H1 (cell line): Measurements from ENCODE around the gene STAP2. TPM values are rescaled to one million over a fixed set of nuclear protein-coding genes. Genes with fewer than 3 reads are reported as not detected.

Experiments
- CTCF ChIA-PET: fragments of 300-600 bp; sonication (Branson Sonifier 250); formaldehyde crosslinking; loops from one replicate; lab custom pipeline; 2021; ENCODE audit not compliant: partially characterized antibody; lab: Charles Lee
- POLR2A ChIA-PET: fragments of 300-600 bp; sonication (Branson Sonifier 250); formaldehyde crosslinking; loops from one replicate; lab custom pipeline; 2021; ENCODE audit warnings: inconsistent platforms; ENCODE audit not compliant: partially characterized antibody; lab: Charles Lee
- DNase-seq, 2 experiments: peaks; one replicate each; pipeline versions ENCODE4 v3.0.0 to v3.0.0-alpha.2; 2010 to 2022; ENCODE audit warnings: low spot score in 2 of 2, low read depth in 1 of 2, mixed read lengths in 1 of 2
- FAIRE-seq: peaks from 2 replicates; lab custom pipeline; 2011; peaks lifted over from hg19 to GRCh38; lab: Jason Lieb, UNC
- H2AFZ ChIP-seq: 2 replicates; pipeline ENCODE4 v1.8.1; 2012; ENCODE audit warnings: low read length, inconsistent platforms
- H2AK5ac ChIP-seq: 2 replicates; pipeline ENCODE4 v1.6.1; 2013; ENCODE audit warnings: low read depth, low read length
- H2BK120ac ChIP-seq: replicated peaks from 2 replicates; pipeline ENCODE3; 2013; ENCODE audit warnings: low read depth, low read length, inconsistent platforms
- H2BK12ac ChIP-seq: 2 replicates; pipeline ENCODE4 v1.6.1; 2013; ENCODE audit warnings: low read depth, low read length
- H2BK15ac ChIP-seq: 2 replicates; pipeline ENCODE4 v1.6.1; 2013; ENCODE audit warnings: low read length
- H2BK20ac ChIP-seq: 2 replicates; pipeline ENCODE4 v1.6.1; 2013; ENCODE audit warnings: low read length
- H2BK5ac ChIP-seq: 2 replicates; pipeline ENCODE4 v1.6.1; 2013; ENCODE audit warnings: low read depth, low read length
- H3K14ac ChIP-seq: 2 replicates; pipeline ENCODE4 v1.6.1; 2013; ENCODE audit warnings: inconsistent platforms; ENCODE audit not compliant: insufficient read length
- H3K18ac ChIP-seq: 2 replicates; pipeline ENCODE4 v1.6.1; 2013; ENCODE audit warnings: low read length; ENCODE audit errors: extremely low read depth
- H3K23ac ChIP-seq: 2 replicates; pipeline ENCODE4 v1.6.1; 2013; ENCODE audit warnings: inconsistent platforms; ENCODE audit not compliant: insufficient read length
- H3K23me2 ChIP-seq: 2 replicates; pipeline ENCODE4 v1.6.1; 2013; ENCODE audit warnings: low read depth, low read length
- H3K27ac ChIP-seq: 2 replicates; pipeline ENCODE4 v1.6.1; 2011; ENCODE audit warnings: low read depth, low read length, inconsistent platforms
- H3K27me3 ChIP-seq, 4 experiments: replicated peaks in 1 of 4; 1 replicate in 1 of 4; 2 replicates in 3 of 4; pipeline versions ENCODE4 v1.6.1 to v1.8.1; 2011 to 2013; ENCODE audit warnings: low read length in 3 of 4, mild to moderate bottlenecking in 3 of 4, inconsistent platforms in 2 of 4, mixed read lengths in 2 of 4, moderate library complexity in 1 of 4; ENCODE audit not compliant: control insufficient read depth in 3 of 4, insufficient read depth in 3 of 4; ENCODE audit errors: extremely low read depth in 1 of 4
- H3K36me3 ChIP-seq, 4 experiments: 2 replicates each; pipeline versions ENCODE4 v1.6.1 to v1.8.1; 2011 to 2013; ENCODE audit warnings: mild to moderate bottlenecking in 4 of 4, low read length in 3 of 4, moderate library complexity in 2 of 4, control low read depth in 1 of 4, inconsistent platforms in 1 of 4; ENCODE audit not compliant: insufficient read depth in 4 of 4, control insufficient read depth in 2 of 4
- H3K4ac ChIP-seq: replicated peaks from 2 replicates; pipeline ENCODE3; 2013; ENCODE audit warnings: low read length, low read depth, mixed read lengths, inconsistent platforms; ENCODE audit not compliant: insufficient read length
- H3K4me1 ChIP-seq, 4 experiments: replicated peaks in 1 of 4; 1 replicate in 1 of 4; 2 replicates in 3 of 4; pipeline versions ENCODE4 v1.6.1 to v1.8.1; 2011 to 2013; ENCODE audit warnings: low read length in 3 of 4, inconsistent platforms in 2 of 4, mixed read lengths in 1 of 4; ENCODE audit not compliant: insufficient read depth in 4 of 4, control insufficient read depth in 3 of 4
- H3K4me2 ChIP-seq, 2 experiments: 2 replicates each; pipeline versions ENCODE4 v1.6.1 to v1.8.1; 2011 to 2013; ENCODE audit warnings: low read depth in 2 of 2, low read length in 2 of 2, control low read depth in 1 of 2, inconsistent platforms in 1 of 2, mild to moderate bottlenecking in 1 of 2; ENCODE audit not compliant: insufficient read depth in 1 of 2
- H3K4me3 ChIP-seq, 4 experiments: fragments of 200-600, 300-600 bp in 1 of 4; sonication (generic), shearing (Covaris generic), sonication (Bioruptor Twin) in 1 of 4; 2 replicates each; pipeline versions ENCODE4 v1.5.1 to v1.8.1; 2011 to 2016; ENCODE audit warnings: low read length in 4 of 4, low read depth in 3 of 4, control low read depth in 2 of 4, inconsistent platforms in 2 of 4, mild to moderate bottlenecking in 2 of 4, mixed read lengths in 1 of 4, moderate library complexity in 1 of 4; ENCODE audit not compliant: insufficient read depth in 2 of 4; ENCODE audit errors: extremely low read depth in 1 of 4
- H3K56ac ChIP-seq: replicated peaks from 2 replicates; pipeline ENCODE3; 2013; ENCODE audit warnings: low read depth, mild to moderate bottlenecking, mixed read lengths, low read length, inconsistent platforms; ENCODE audit not compliant: insufficient read length
- H3K79me1 ChIP-seq: 2 replicates; pipeline ENCODE4 v1.6.1; 2013; ENCODE audit warnings: low read depth, low read length, control low read depth
- H3K79me2 ChIP-seq, 2 experiments: 2 replicates each; pipeline versions ENCODE4 v1.6.1 to v1.8.1; 2012 to 2013; ENCODE audit warnings: low read length in 2 of 2, mild to moderate bottlenecking in 2 of 2, inconsistent platforms in 1 of 2; ENCODE audit not compliant: insufficient read depth in 2 of 2, control insufficient read depth in 1 of 2
- H3K9ac ChIP-seq, 4 experiments: replicated peaks in 1 of 4; 1 replicate in 1 of 4; 2 replicates in 3 of 4; pipeline versions ENCODE4 v1.6.1 to v1.8.1; 2011 to 2013; ENCODE audit warnings: low read depth in 3 of 4, low read length in 3 of 4, control low read depth in 2 of 4, mild to moderate bottlenecking in 2 of 4, moderate library complexity in 2 of 4, inconsistent platforms in 1 of 4; ENCODE audit errors: extremely low read depth in 1 of 4
- H3K9me3 ChIP-seq, 2 experiments: 2 replicates each; pipeline versions ENCODE4 v1.6.1 to v1.8.1; 2012 to 2013; ENCODE audit warnings: mild to moderate bottlenecking in 2 of 2, moderate library complexity in 2 of 2, control low read depth in 1 of 2, inconsistent platforms in 1 of 2, low read depth in 1 of 2, low read length in 1 of 2, mixed read lengths in 1 of 2; ENCODE audit not compliant: insufficient read depth in 2 of 2
- H4K20me1 ChIP-seq, 2 experiments: replicated peaks in 1 of 2; 2 replicates each; pipeline versions ENCODE3 to v1.8.1; 2011 to 2013; ENCODE audit warnings: inconsistent platforms in 2 of 2, low read length in 2 of 2, mild to moderate bottlenecking in 1 of 2; ENCODE audit not compliant: insufficient read depth in 2 of 2, control insufficient read depth in 1 of 2
- H4K5ac ChIP-seq: 2 replicates; pipeline ENCODE4 v1.6.1; 2013; ENCODE audit warnings: low read length, low read depth, mixed read lengths, inconsistent platforms; ENCODE audit not compliant: insufficient read length
- H4K8ac ChIP-seq: 2 replicates; pipeline ENCODE4 v1.8.0; 2013; ENCODE audit warnings: mild to moderate bottlenecking, moderate library complexity, low read length, inconsistent platforms; ENCODE audit not compliant: insufficient read depth; ENCODE audit errors: extremely low read depth
- H4K91ac ChIP-seq: replicated peaks from 2 replicates; pipeline ENCODE3; 2013; ENCODE audit warnings: low read length, mixed read lengths, inconsistent platforms; ENCODE audit not compliant: insufficient read length
- NANOG ChIP-seq: IDR thresholded peaks from 2 replicates; pipeline ENCODE4 v1.6.1; 2011; ENCODE audit warnings: low read length, low read depth, mild to moderate bottlenecking, inconsistent platforms; ENCODE audit not compliant: insufficient read depth, poor library complexity, severe bottlenecking
- POLR2A ChIP-seq, 2 experiments: IDR thresholded peaks; 1 replicate in 1 of 2; 2 replicates in 1 of 2; pipeline ENCODE4 v1.6.1; 2011; ENCODE audit warnings: low read depth in 2 of 2, low read length in 2 of 2, mild to moderate bottlenecking in 2 of 2; ENCODE audit errors: control extremely low read depth in 1 of 2
- POLR2AphosphoS5 ChIP-seq: IDR thresholded peaks from 2 replicates; pipeline ENCODE4 v1.6.1; 2011; ENCODE audit warnings: low read depth, low read length
- WGBS, 2 experiments: shearing (Covaris generic) in 1 of 2; methylation state at CpG; one replicate each; pipeline versions ENCODE4 v1.1.6 to v1.1.7; 2013 to 2015; ENCODE audit warnings: low lambda C conversion rate in 2 of 2, mixed read lengths in 2 of 2, inconsistent platforms in 1 of 2, low coverage in 1 of 2, missing lambda C conversion rate in 1 of 2; ENCODE audit not compliant: insufficient replicate concordance in 2 of 2, insufficient coverage in 1 of 2, insufficient read length in 1 of 2; ENCODE audit errors: extremely low coverage in 1 of 2, missing lambda C conversion rate in 1 of 2; 5-methylcytosine and 5-hydroxymethylcytosine counted together
- polyA plus RNA-seq, 7 experiments: library from polyadenylated mRNA; depleted of rRNA in 3 of 7; stranded (reverse) in 5 of 7; unstranded in 2 of 7; fragments of >200 nt in 5 of 7; fragments of 200-250 nt in 2 of 7; gene quantifications; 1 replicate in 5 of 7; 2 replicates in 1 of 7; 4 replicates in 1 of 7; pipeline versions ENCODE4 v1.2.1 to v1.2.3, GENCODE V29; 2011 to 2013; ENCODE audit warnings: missing spikeins in 2 of 7, mixed read lengths in 2 of 7
- total RNA-seq: library from RNA; stranded (reverse); fragmentation: NEBNext Ultra II Directional; extraction: Animal tissue kit (Norgen Biotek cat#: 25700); gene quantifications from 2 replicates; pipeline ENCODE4 v1.2.1, GENCODE V29; 2021

Gene STAP2
- total and polyA plus RNA-seq, 2 of the 8 experiments (the other 6 are each of a cell fraction or from before 2014, with no cell fraction given): 15.3 to 37.3 TPM

DNA sequence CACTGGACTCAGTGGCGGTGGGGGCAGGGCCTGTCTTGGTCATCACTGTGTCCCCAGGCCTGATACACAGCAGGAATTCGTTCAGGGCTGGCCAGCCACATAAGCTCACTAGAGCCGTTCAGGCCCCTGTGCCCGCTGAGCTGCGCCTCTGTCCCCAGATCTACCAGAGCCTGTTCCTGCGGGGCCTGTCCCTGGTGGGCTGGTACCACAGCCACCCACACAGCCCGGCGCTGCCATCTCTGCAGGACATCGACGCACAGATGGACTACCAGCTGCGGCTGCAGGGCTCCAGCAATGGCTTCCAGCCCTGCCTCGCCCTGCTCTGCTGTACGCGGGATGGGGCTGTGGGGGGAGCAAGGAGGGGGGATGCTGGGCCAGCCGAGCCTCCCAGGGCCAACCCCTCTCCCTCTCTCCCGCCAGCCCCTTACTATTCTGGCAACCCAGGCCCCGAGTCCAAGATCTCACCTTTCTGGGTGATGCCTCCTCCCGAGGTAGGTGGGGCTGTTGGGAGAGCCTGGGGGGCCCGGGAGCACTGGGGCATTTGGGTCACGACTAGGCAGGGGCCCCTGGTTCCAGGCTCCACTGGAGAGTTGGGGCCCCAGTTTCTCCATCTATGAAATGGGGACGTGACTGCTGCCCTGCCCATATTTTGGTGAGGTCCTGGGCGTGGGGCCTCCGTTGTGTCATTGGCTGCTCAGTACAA lies 18.6 kb upstream of the STAP2 start:
- H3K9me3 ChIP-seq: no peaks in the 10 kb centered on the region
- H3K36me3 ChIP-seq: peaks cover 0 to 19% (median 10%) of the 10 kb centered on the region in 4 experiments; a peak in 6 of 8 replicates
- H2BK5ac ChIP-seq: no peak overlapping the region
- ChIA-PET POLR2A (interaction anchor here (0.6 to 13.0 kb wide), 8 partner anchors 8 to 103 kb away, joined by 3 to 72 read pairs (median 4); partner anchors contain the start of gene MPND), CTCF (interaction anchor here (0.6 to 3.4 kb wide), 11 partner anchors 10 to 123 kb away, joined by 3 to 28 read pairs (median 3); no protein-coding TSS in a partner anchor)
- no peak for FAIRE-seq
- no peak overlapping the region for H4K8ac ChIP-seq
- H3K4me3 ChIP-seq: no peak overlapping the region
- 93% methylated on average over 21 of the region's 23 CpGs; no CpG with 5 or more reads in 1 of the 2 experiments for WGBS, 2 experiments
- 0 out of 3 replicates have a peak, but pooled peaks of 1 of the 2 experiments have one; percentile 17 for TF ChIP-seq POLR2A (IDR thresholded peaks at IDR 0.05; ENCODE audit: control extremely low read depth in 1 of 2, low read depth in 2 of 2, low read length in 2 of 2)
- TF ChIP-seq NANOG: no peak
- TF ChIP-seq POLR2AphosphoS5: peak; percentile 27; the same call in 1 of the 2 replicates
- no peak overlapping the region for H3K9ac ChIP-seq
- H2AK5ac ChIP-seq: no peak overlapping the region
- H4K5ac ChIP-seq: no peak overlapping the region
- H2AFZ ChIP-seq: no peak overlapping the region
- no peak overlapping the region for H2BK20ac ChIP-seq
- no peak overlapping the region for H3K23ac ChIP-seq
- no peak overlapping the region for H2BK120ac ChIP-seq
- H4K20me1 ChIP-seq: peaks cover 4 to 15% of the 10 kb centered on the region in 2 experiments
- no peak overlapping the region for H3K18ac ChIP-seq
- no peak for DNase-seq
- no peak overlapping the region for H3K27ac ChIP-seq
- H4K91ac ChIP-seq: no peak overlapping the region
- no peak overlapping the region for H2BK15ac ChIP-seq
- no peak overlapping the region for H2BK12ac ChIP-seq
- peaks cover 0 to 12% (median 3%) of the 10 kb centered on the region in 4 experiments; a peak in 3 of 7 replicates for H3K4me1 ChIP-seq
- no peaks in the 10 kb centered on the region for H3K79me1 ChIP-seq
- no peak overlapping the region for H3K14ac ChIP-seq
- H3K56ac ChIP-seq: no peak overlapping the region
- no peaks in the 10 kb centered on the region for H3K79me2 ChIP-seq
- H3K4ac ChIP-seq: no peak overlapping the region
- H3K27me3 ChIP-seq: no peaks in the 10 kb centered on the region
- H3K23me2 ChIP-seq: no peaks in the 10 kb centered on the region
- no peak overlapping the region for H3K4me2 ChIP-seq
